Central memory CD8-positive, alpha-beta T cell (primary cell): ENCODE measurements around the gene XPO4.
A peak's percentile ranks its signal among the peaks of the same experiment; 100 is the strongest.

Experiments used
- ATAC-seq: fragments of 150-1000 bp; cut with Tn5 transposase; replicated peaks from 2 replicates; pipeline ENCODE4 v1.10.0; 2022; ENCODE audit warnings: mild to moderate bottlenecking, moderate FRiP score, moderate number of reproducible peaks; ENCODE audit not compliant: poor library complexity, severe bottlenecking; ENCODE audit errors: extremely low read depth
- DNase-seq, 2 donors: peaks; one replicate each; pipeline ENCODE4 v3.0.0; 2021; ENCODE audit warnings: low spot score in 2 of 2
- H3K27ac Mint-ChIP-seq: one replicate; pipeline ENCODE4 v1.8.0; 2022; ENCODE audit warnings: low read depth, mild to moderate bottlenecking, moderate library complexity, mixed read lengths
- H3K27me3 Mint-ChIP-seq: one replicate; pipeline ENCODE4 v1.8.0; 2022; ENCODE audit warnings: mixed read lengths
- H3K36me3 Mint-ChIP-seq: one replicate; pipeline ENCODE4 v1.8.0; 2022; ENCODE audit warnings: mild to moderate bottlenecking, moderate library complexity, mixed read lengths; ENCODE audit not compliant: insufficient read depth
- H3K4me1 Mint-ChIP-seq: one replicate; pipeline ENCODE4 v1.8.0; 2022; ENCODE audit warnings: mixed read lengths
- H3K4me3 Mint-ChIP-seq: one replicate; pipeline ENCODE4 v1.8.0; 2022; ENCODE audit warnings: mild to moderate bottlenecking, moderate library complexity, mixed read lengths
- H3K9me3 Mint-ChIP-seq: one replicate; pipeline ENCODE4 v1.8.0; 2022; ENCODE audit warnings: mixed read lengths

Gene XPO4

DNA sequence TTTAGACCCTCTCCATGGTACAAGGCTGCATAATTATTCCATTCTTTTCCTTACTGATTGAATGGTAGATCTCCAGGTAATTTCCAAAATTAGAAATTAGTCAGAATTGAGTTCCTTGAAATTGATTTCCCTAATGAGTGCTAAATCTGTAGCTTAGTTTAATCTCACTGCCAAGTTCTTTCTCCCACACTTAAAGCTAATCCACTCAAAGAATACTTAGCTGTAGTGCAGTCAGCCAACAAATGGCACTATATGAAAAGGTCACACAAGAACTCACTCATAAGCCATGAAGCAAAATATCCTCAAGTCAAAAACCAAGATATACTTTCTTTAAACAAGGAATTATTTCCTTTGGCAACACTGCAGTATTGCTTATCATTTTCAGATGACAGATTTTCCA lies 62.0 kb downstream of the XPO4 start:
- H3K36me3 Mint-ChIP-seq: peaks cover 34% of the 10 kb centered on the region
- peaks cover 1% of the 10 kb centered on the region for H3K4me1 Mint-ChIP-seq
- H3K27me3 Mint-ChIP-seq: no peaks in the 10 kb centered on the region

DNA sequence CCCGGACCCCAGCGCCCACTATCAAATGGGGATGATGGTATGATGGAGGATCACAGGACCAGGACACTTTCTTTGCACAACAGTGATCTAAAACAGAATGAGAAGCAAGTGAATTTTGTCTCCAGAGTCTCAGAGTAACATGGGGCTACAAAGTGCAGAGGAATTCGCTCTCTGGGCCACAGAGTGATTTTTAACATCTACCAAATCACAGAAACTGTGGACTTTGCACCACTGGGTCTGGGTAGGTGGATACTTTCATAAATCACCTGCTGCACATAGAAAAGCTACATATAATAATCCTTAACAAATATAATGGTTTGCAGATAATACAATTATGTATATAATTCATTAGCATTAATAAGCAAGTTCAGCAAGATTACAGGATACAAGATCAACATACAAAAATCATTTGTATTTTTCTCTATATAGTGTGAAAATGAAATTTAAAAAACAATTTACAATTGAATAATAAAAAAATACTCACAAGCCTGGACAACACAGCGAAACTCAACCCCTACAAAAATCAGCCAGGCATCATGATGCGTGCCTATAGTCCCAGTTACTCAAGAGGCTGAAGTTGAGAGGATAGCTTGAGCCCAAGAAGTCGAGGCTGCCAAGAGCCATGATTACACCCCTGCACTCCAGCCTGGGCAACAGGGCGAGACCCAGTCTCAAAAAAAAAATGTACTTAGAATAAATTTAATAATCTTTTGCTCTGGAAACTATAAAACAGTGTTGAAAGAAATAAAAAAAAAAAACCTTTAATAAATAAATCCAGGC lies 68.5 kb downstream of the XPO4 start:
- no peak overlapping the region for H3K4me3 Mint-ChIP-seq
- no peak overlapping the region for H3K27ac Mint-ChIP-seq
- peaks cover 23% of the 10 kb centered on the region for H3K36me3 Mint-ChIP-seq
- DNase-seq: no peak
- no peaks in the 10 kb centered on the region for H3K27me3 Mint-ChIP-seq
- no peaks in the 10 kb centered on the region for H3K9me3 Mint-ChIP-seq
- H3K4me1 Mint-ChIP-seq: peaks cover 5% of the 10 kb centered on the region
- ATAC-seq: no peak

More for the DNA sequence above, 62.0 kb downstream of the XPO4 start:
- DNase-seq (no peak), ATAC-seq (no peak)
- Mint-ChIP-seq H3K4me3 (no peak overlapping the region), H3K9me3 (no peaks in the 10 kb centered on the region), H3K27ac (no peak overlapping the region)

- DNase-seq: no peak
- H3K27ac Mint-ChIP-seq: no peak overlapping the region
- H3K4me3 Mint-ChIP-seq: no peak overlapping the region
- no peaks in the 10 kb centered on the region for H3K27me3 Mint-ChIP-seq
- H3K9me3 Mint-ChIP-seq: no peaks in the 10 kb centered on the region
- peaks cover 13% of the 10 kb centered on the region for H3K4me1 Mint-ChIP-seq
- peaks cover 18% of the 10 kb centered on the region for H3K36me3 Mint-ChIP-seq
- no peak for ATAC-seq
Measured at GRCh38 chr13:20832861-20833260, 69.7 kb downstream of the XPO4 start.

DNA sequence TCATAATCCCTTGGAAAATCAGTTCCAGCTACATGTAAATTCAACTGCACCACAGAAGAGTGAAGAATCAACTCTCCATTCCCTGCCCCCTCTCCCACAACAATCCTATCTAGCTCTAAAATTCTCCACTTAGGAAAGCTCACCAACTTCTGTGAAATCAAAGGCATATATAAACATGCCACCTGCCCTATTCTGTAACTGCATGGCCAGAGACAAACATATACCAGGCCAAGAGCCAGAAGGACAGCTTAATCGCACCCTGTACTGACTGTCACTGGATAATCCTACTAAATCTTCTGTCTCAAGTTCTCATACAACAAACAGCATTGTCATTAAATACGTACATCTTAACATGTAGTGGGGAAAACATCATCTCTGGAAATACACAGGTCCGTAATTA lies 70.6 kb downstream of the XPO4 start:
- no peak overlapping the region for H3K4me3 Mint-ChIP-seq
- peak overlapping the region; percentile 2 for H3K27ac Mint-ChIP-seq
- DNase-seq (no peak), ATAC-seq (no peak)
- peaks cover 11% of the 10 kb centered on the region for H3K36me3 Mint-ChIP-seq
- H3K27me3 Mint-ChIP-seq: no peaks in the 10 kb centered on the region
- no peaks in the 10 kb centered on the region for H3K9me3 Mint-ChIP-seq
- H3K4me1 Mint-ChIP-seq: peaks cover 13% of the 10 kb centered on the region

GRCh38 chr13:20831254-20831653 lies 71.3 kb downstream of the XPO4 start:
- Mint-ChIP-seq H3K36me3 (peaks cover 8% of the 10 kb centered on the region), H3K27ac (no peak overlapping the region), H3K27me3 (no peaks in the 10 kb centered on the region), H3K9me3 (no peaks in the 10 kb centered on the region), H3K4me3 (no peak overlapping the region), H3K4me1 (peaks cover 13% of the 10 kb centered on the region)
- ATAC-seq: no peak
- DNase-seq: no peak

GRCh38 chr13:20828539-20829364 lies 73.8 kb downstream of the XPO4 start:
- H3K27me3 Mint-ChIP-seq: no peaks in the 10 kb centered on the region
- DNase-seq (peak in 1 of 2 donors; percentile 32), ATAC-seq (peak; percentile 64)
- peaks cover 8% of the 10 kb centered on the region for H3K4me1 Mint-ChIP-seq
- no peaks in the 10 kb centered on the region for H3K9me3 Mint-ChIP-seq
- peak overlapping the region; percentile 39 for H3K27ac Mint-ChIP-seq
- peak overlapping the region; percentile 10 for H3K4me3 Mint-ChIP-seq
- H3K36me3 Mint-ChIP-seq: peaks cover 3% of the 10 kb centered on the region

DNA sequence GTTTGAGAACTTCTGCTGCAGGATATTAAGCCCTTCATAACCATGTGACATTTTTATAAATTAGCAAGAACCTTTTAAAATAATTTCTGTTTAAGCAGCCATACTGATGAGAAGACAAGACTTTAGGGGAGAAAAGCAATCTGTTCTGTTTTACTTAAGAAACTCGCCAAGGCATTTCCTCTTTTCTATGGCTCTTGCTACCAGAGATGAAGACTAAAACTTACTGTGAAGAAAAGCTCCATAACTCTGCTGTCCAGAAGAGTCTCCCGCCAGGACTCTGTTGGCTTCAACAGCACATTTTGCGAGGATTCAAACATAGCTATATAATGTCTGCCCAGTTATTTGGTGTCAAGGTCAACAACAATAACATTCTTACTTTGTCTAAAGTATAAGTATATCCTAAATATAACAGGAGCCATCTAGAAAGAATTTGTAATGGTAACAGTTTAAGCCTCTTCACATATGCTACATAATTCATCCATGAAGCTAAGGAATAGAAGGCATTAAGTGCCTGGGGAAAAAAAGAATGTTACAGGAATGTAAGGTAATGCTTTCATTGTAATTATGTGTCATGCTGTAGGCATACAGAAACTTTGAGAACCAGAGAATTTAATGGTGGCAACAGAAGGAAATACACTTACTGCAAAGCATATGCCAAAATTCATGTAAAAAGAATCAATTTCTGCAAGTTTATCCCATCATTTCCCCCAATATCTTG lies 75.5 kb downstream of the XPO4 start:
- H3K9me3 Mint-ChIP-seq: no peaks in the 10 kb centered on the region
- no peak overlapping the region for H3K27ac Mint-ChIP-seq
- H3K27me3 Mint-ChIP-seq: no peaks in the 10 kb centered on the region
- no peak overlapping the region for H3K4me3 Mint-ChIP-seq
- peaks cover 8% of the 10 kb centered on the region for H3K4me1 Mint-ChIP-seq
- H3K36me3 Mint-ChIP-seq: no peaks in the 10 kb centered on the region
- no peak for ATAC-seq
- no peak for DNase-seq

- H3K9me3 Mint-ChIP-seq: no peaks in the 10 kb centered on the region
- DNase-seq (no peak), ATAC-seq (no peak)
- H3K4me1 Mint-ChIP-seq: peaks cover 8% of the 10 kb centered on the region
- peaks cover 2% of the 10 kb centered on the region for H3K36me3 Mint-ChIP-seq
- H3K27ac Mint-ChIP-seq: no peak overlapping the region
- no peak overlapping the region for H3K4me3 Mint-ChIP-seq
- H3K27me3 Mint-ChIP-seq: no peaks in the 10 kb centered on the region
Measured at GRCh38 chr13:20826301-20826700, 76.2 kb downstream of the XPO4 start.

GRCh38 chr13:20825477-20825875 lies 77.1 kb downstream of the XPO4 start:
- Mint-ChIP-seq H3K4me3 (no peak overlapping the region), H3K27me3 (no peaks in the 10 kb centered on the region), H3K27ac (no peak overlapping the region), H3K9me3 (no peaks in the 10 kb centered on the region), H3K4me1 (peaks cover 8% of the 10 kb centered on the region), H3K36me3 (peaks cover 2% of the 10 kb centered on the region)
- no peak for DNase-seq
- no peak for ATAC-seq

- ATAC-seq (no peak), DNase-seq (no peak)
- Mint-ChIP-seq H3K4me3 (no peak overlapping the region), H3K9me3 (no peaks in the 10 kb centered on the region), H3K27me3 (no peaks in the 10 kb centered on the region), H3K36me3 (peaks cover 2% of the 10 kb centered on the region), H3K4me1 (peaks cover 8% of the 10 kb centered on the region), H3K27ac (no peak overlapping the region)
Measured at GRCh38 chr13:20824762-20825476, 77.6 kb downstream of the XPO4 start.

GRCh38 chr13:20823071-20823470 lies 79.5 kb downstream of the XPO4 start:
- no peaks in the 10 kb centered on the region for H3K27me3 Mint-ChIP-seq
- H3K9me3 Mint-ChIP-seq: no peaks in the 10 kb centered on the region
- peaks cover 10% of the 10 kb centered on the region for H3K36me3 Mint-ChIP-seq
- ATAC-seq (no peak), DNase-seq (no peak)
- H3K4me3 Mint-ChIP-seq: no peak overlapping the region
- no peak overlapping the region for H3K27ac Mint-ChIP-seq
- H3K4me1 Mint-ChIP-seq: no peaks in the 10 kb centered on the region

DNA sequence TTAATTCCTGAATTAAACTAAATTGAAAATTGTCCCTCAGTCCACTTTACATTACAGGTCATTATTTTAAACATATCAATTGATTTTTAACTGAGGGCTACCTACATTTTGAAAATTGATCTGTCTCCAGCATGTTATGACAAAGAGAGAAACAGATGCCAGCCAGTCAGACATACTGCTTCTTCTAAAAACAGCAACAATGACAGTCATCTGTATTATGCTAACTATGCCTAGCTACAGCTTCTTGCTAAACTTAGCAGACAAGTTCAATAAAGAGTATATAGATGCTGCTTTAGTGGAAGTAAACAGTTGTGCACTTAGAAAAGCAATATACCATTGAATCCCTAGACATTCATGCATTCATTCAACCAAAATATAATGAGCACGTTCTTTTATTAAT lies 80.1 kb downstream of the XPO4 start:
- H3K36me3 Mint-ChIP-seq: peaks cover 10% of the 10 kb centered on the region
- ATAC-seq (no peak), DNase-seq (no peak)

More for the DNA sequence above, 80.1 kb downstream of the XPO4 start:
- H3K9me3 Mint-ChIP-seq: no peaks in the 10 kb centered on the region
- H3K27me3 Mint-ChIP-seq: no peaks in the 10 kb centered on the region
- H3K27ac Mint-ChIP-seq: no peak overlapping the region
- H3K4me1 Mint-ChIP-seq: peaks cover 2% of the 10 kb centered on the region
- H3K4me3 Mint-ChIP-seq: no peak overlapping the region
